Neural progenitor cell (in vitro differentiated cells): Measurements from ENCODE around the gene OTUD7B. TPM values are rescaled to one million over a fixed set of nuclear protein-coding genes. Genes with fewer than 3 reads are reported as not detected.

ENCODE experiments used
- DNase-seq: peaks from one replicate; pipeline ENCODE4 v3.0.0-alpha.2; 2016; ENCODE audit warnings: low spot score
- H2AFZ ChIP-seq: fragments of 200-600 bp; sonication (generic); replicated peaks from 2 replicates; pipeline ENCODE4 v1.6.1; 2016; ENCODE audit warnings: antibody characterized with exemption
- H3F3A ChIP-seq: fragments of 200-600 bp; sonication (generic); 2 replicates; pipeline ENCODE4 v1.6.1; 2016; ENCODE audit warnings: antibody characterized with exemption, low read depth
- H3K27ac ChIP-seq: fragments of 200-600 bp; sonication (generic); 2 replicates; pipeline ENCODE4 v1.5.1; 2016; ENCODE audit warnings: mild to moderate bottlenecking
- H3K27me3 ChIP-seq: fragments of 200-600 bp; sonication (generic); 2 replicates; pipeline ENCODE4 v1.6.1; 2016; ENCODE audit warnings: mild to moderate bottlenecking, moderate library complexity
- H3K36me3 ChIP-seq: fragments of 200-600 bp; sonication (generic); 2 replicates; pipeline ENCODE4 v1.5.1; 2016
- H3K4me1 ChIP-seq: fragments of 200-600 bp; sonication (generic); 2 replicates; pipeline ENCODE4 v1.6.1; 2016; ENCODE audit warnings: mixed run types
- H3K4me2 ChIP-seq: fragments of 200-600 bp; sonication (generic); 2 replicates; pipeline ENCODE4 v1.6.1; 2016
- H3K4me3 ChIP-seq: fragments of 200-600 bp; sonication (generic); 2 replicates; pipeline ENCODE4 v1.5.1; 2016
- H3K79me2 ChIP-seq: fragments of 200-600 bp; sonication (generic); 2 replicates; pipeline ENCODE4 v1.6.1; 2016; ENCODE audit warnings: low read depth
- H3K9ac ChIP-seq: fragments of 200-600 bp; sonication (generic); 2 replicates; pipeline ENCODE4 v1.6.1; 2016
- H3K9me3 ChIP-seq: fragments of 200-600 bp; sonication (generic); 2 replicates; pipeline ENCODE4 v1.5.1; 2016; ENCODE audit warnings: low read depth
- H4K20me1 ChIP-seq: fragments of 200-600 bp; sonication (generic); 2 replicates; pipeline ENCODE4 v1.6.1; 2016; ENCODE audit warnings: low read depth
- H3K27ac Mint-ChIP-seq: 3 replicates; pipeline ENCODE4 v1.8.0; 2021; ENCODE audit warnings: mixed read lengths
- H3K27me3 Mint-ChIP-seq: 2 replicates; pipeline ENCODE4 v1.8.0; 2022; ENCODE audit warnings: low read depth, mild to moderate bottlenecking, inconsistent platforms, moderate library complexity, mixed read lengths; ENCODE audit not compliant: insufficient read depth
- H3K36me3 Mint-ChIP-seq: 3 replicates; pipeline ENCODE4 v1.8.0; 2021; ENCODE audit warnings: mixed read lengths
- H3K4me1 Mint-ChIP-seq: 3 replicates; pipeline ENCODE4 v1.8.0; 2021; ENCODE audit warnings: mixed read lengths
- H3K4me3 Mint-ChIP-seq: 3 replicates; pipeline ENCODE4 v1.8.0; 2021; ENCODE audit warnings: mild to moderate bottlenecking, moderate library complexity, mixed read lengths
- H3K9me3 Mint-ChIP-seq: 3 replicates; pipeline ENCODE4 v1.8.0; 2020; ENCODE audit warnings: mixed read lengths
- CTCF ChIP-seq: fragments of 200-600 bp; sonication (generic); IDR thresholded peaks from 2 replicates; pipeline ENCODE4 v1.5.1; 2017; ENCODE audit warnings: antibody characterized with exemption, mild to moderate bottlenecking
- EZH2 ChIP-seq: fragments of 200-600 bp; sonication (generic); IDR thresholded peaks from 2 replicates; pipeline ENCODE4 v1.6.1; 2017; ENCODE audit warnings: antibody characterized with exemption, mild to moderate bottlenecking, moderate library complexity
- EZH2phosphoT487 ChIP-seq: fragments of 200-600 bp; sonication (generic); IDR thresholded peaks from 2 replicates; pipeline ENCODE4 v1.6.1; 2017; ENCODE audit warnings: antibody characterized with exemption
- total RNA-seq: library from RNA; depleted of rRNA; stranded (reverse); fragments of >200 nt; gene quantifications from 2 replicates; pipeline ENCODE4 v1.2.3, GENCODE V29; 2015; ENCODE audit warnings: low replicate concordance

The OTUD7B gene
- total RNA-seq, 1 donor from 2014 or later, result 10.7 TPM

DNA sequence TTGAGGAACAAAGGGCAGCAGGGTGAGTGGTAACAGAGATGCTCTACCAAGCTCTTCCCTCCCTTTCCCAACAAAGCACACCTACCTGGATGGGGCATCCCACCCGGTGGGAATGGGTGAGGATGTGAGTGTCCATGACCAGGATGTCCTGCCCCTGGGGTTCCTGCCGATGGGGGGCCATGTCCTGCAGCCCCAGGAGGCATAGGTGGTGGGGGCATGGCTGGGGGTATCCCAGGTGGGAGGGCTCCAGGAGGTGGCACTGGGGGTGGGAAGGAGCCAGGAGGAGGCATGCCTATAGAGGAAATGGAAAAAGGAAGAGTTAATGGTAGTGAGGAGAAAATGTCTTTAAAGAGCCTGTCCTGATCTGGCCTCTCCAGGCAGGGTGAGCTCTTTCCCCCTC, 84.8 kb downstream of the OTUD7B start:
- peak overlapping the region; percentile 90 for H3K4me2 ChIP-seq
- no peak for DNase-seq
- peaks cover 17% of the 10 kb centered on the region for H4K20me1 ChIP-seq
- H3K79me2 ChIP-seq, result peaks cover 35% of the 10 kb centered on the region
- no peaks in the 10 kb centered on the region for H3K27me3 ChIP-seq
- Mint-ChIP-seq H3K4me1 (peaks cover 24% of the 10 kb centered on the region), H3K27ac (no peak overlapping the region), H3K36me3 (peaks cover 33% of the 10 kb centered on the region), H3K9me3 (no peaks in the 10 kb centered on the region), H3K4me3 (peak overlapping the region; percentile 97), H3K27me3 (peaks cover 5% of the 10 kb centered on the region)
- H3K27ac ChIP-seq, result no peak overlapping the region
- no peaks in the 10 kb centered on the region for H3K9me3 ChIP-seq
- H2AFZ ChIP-seq, result no peak overlapping the region
- H3K4me3 ChIP-seq, result no peak overlapping the region
- no peak overlapping the region for H3K9ac ChIP-seq
- peaks cover 18% of the 10 kb centered on the region for H3F3A ChIP-seq
- TF ChIP-seq EZH2phosphoT487, result no peak
- TF ChIP-seq CTCF, result no peak
- TF ChIP-seq EZH2, result no peak
- H3K4me1 ChIP-seq, result peaks cover 15% of the 10 kb centered on the region
- H3K36me3 ChIP-seq, result peaks cover 18% of the 10 kb centered on the region

GRCh38 chr1:149925345-149925744, 85.2 kb downstream of the OTUD7B start:
- Mint-ChIP-seq H3K27ac (no peak overlapping the region), H3K9me3 (no peaks in the 10 kb centered on the region), H3K36me3 (peaks cover 33% of the 10 kb centered on the region), H3K4me3 (peak overlapping the region; percentile 97), H3K27me3 (peaks cover 5% of the 10 kb centered on the region), H3K4me1 (peaks cover 24% of the 10 kb centered on the region)
- no peak overlapping the region for H3K4me2 ChIP-seq
- H3K79me2 ChIP-seq, result peaks cover 35% of the 10 kb centered on the region
- H3K9me3 ChIP-seq, result no peaks in the 10 kb centered on the region
- peaks cover 18% of the 10 kb centered on the region for H3F3A ChIP-seq
- H3K9ac ChIP-seq, result no peak overlapping the region
- peaks cover 17% of the 10 kb centered on the region for H4K20me1 ChIP-seq
- H3K27ac ChIP-seq, result no peak overlapping the region
- peaks cover 15% of the 10 kb centered on the region for H3K4me1 ChIP-seq
- H3K4me3 ChIP-seq, result no peak overlapping the region
- H3K27me3 ChIP-seq, result no peaks in the 10 kb centered on the region
- H3K36me3 ChIP-seq, result peaks cover 18% of the 10 kb centered on the region
- H2AFZ ChIP-seq, result no peak overlapping the region
- TF ChIP-seq EZH2phosphoT487 (no peak), CTCF (no peak), EZH2 (no peak)
- DNase-seq, result no peak

- Histone ChIP-seq H4K20me1 (peaks cover 17% of the 10 kb centered on the region), H3K4me2 (no peak overlapping the region), H3K27me3 (no peaks in the 10 kb centered on the region), H3K36me3 (peaks cover 18% of the 10 kb centered on the region), H3K4me1 (peaks cover 13% of the 10 kb centered on the region), H3K27ac (no peak overlapping the region), H3K79me2 (peaks cover 35% of the 10 kb centered on the region), H3K4me3 (no peak overlapping the region), H3K9me3 (no peaks in the 10 kb centered on the region), H3F3A (peaks cover 18% of the 10 kb centered on the region), H2AFZ (no peak overlapping the region), H3K9ac (no peak overlapping the region)
- Mint-ChIP-seq H3K4me3 (no peak overlapping the region), H3K36me3 (peaks cover 30% of the 10 kb centered on the region), H3K27me3 (peaks cover 5% of the 10 kb centered on the region), H3K27ac (no peak overlapping the region), H3K4me1 (peaks cover 21% of the 10 kb centered on the region), H3K9me3 (no peaks in the 10 kb centered on the region)
- TF ChIP-seq CTCF, result no peak
- no peak for TF ChIP-seq EZH2phosphoT487
- TF ChIP-seq EZH2, result no peak
- no peak for DNase-seq
Measured at GRCh38 chr1:149923626-149924025, 86.9 kb downstream of the OTUD7B start.
